ENCODE data around the gene DAB2. TPM values are rescaled to one million over a fixed set of nuclear protein-coding genes. Genes with fewer than 3 reads are reported as not detected.

DAB2 gene
- total RNA-seq, 1 experiment from 2014 or later, result 5.5 TPM

DNA sequence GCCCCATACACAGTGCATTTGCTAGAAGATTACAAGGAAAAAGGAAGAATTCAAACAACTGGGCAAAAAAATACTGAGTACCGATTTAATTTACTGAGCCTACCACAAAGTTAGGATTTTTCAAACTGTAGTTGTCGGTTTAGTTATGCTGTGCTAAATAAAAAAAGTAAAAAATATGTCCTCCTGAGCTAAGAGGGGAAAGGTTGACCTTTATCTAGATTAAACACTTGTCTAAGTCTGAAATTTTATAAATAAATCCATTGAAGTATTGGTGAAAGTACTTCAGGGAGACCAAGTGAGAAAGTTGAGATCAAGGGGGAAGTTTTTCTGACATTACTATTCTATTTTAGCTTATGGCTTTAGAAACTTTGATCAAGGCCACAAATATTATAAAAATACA lies 19.1 kb upstream of the DAB2 start:
- Histone ChIP-seq H3K4me1 (ENCODE audit: control insufficient read depth in 1 of 2, insufficient read depth in 2 of 2, low read length in 2 of 2) (no peaks in the 10 kb centered on the region), H2AFZ (ENCODE audit: low read depth, low read length, poor library complexity, severe bottlenecking) (no peak overlapping the region), H3K9me3 (ENCODE audit: control insufficient read depth in 1 of 2, insufficient read depth in 1 of 2, low read depth in 1 of 2, low read length in 2 of 2) (no peaks in the 10 kb centered on the region), H3K27me3 (ENCODE audit: insufficient read depth, low read length) (no peaks in the 10 kb centered on the region), H3K4me3 (replicated peaks in 1 of 2; ENCODE audit: low read depth in 1 of 2, low read length in 2 of 2) (no peak overlapping the region), H3K27ac (ENCODE audit: low read depth, low read length) (no peak overlapping the region), H3K79me2 (ENCODE audit: insufficient read depth, low read length) (no peaks in the 10 kb centered on the region), H4K20me1 (ENCODE audit: insufficient read depth) (no peaks in the 10 kb centered on the region), H3K36me3 (ENCODE audit: control insufficient read depth in 1 of 2, insufficient read depth in 2 of 2, low read length in 2 of 2) (no peaks in the 10 kb centered on the region), H3K4me2 (ENCODE audit: low read length) (no peak overlapping the region), H3K9me2 (ENCODE audit: insufficient read depth) (no peaks in the 10 kb centered on the region), H3K9ac (ENCODE audit: low read length) (no peak overlapping the region)
- no peak for ATAC-seq
- TF ChIP-seq JUND (IDR thresholded peaks at IDR 0.05) (no peak), FOSL1 (IDR thresholded peaks at IDR 0.05; ENCODE audit: low read depth) (no peak), TCF7L2 (IDR thresholded peaks at IDR 0.05; ENCODE audit: borderline replicate concordance, extremely low read depth, insufficient read depth, insufficient read length) (no peak), POLR2AphosphoS5 (IDR thresholded peaks at IDR 0.05; ENCODE audit: low read depth, low read length) (no peak), ZNF274 (IDR thresholded peaks at IDR 0.05; ENCODE audit: low read depth, low read length) (no peak), EGR1 (IDR thresholded peaks at IDR 0.05; ENCODE audit: low read depth) (no peak), EZH2phosphoT487 (IDR thresholded peaks at IDR 0.05; ENCODE audit: borderline replicate concordance) (no peak), RAD21 (IDR thresholded peaks at IDR 0.05; ENCODE audit: low read depth) (no peak), YY1 (IDR thresholded peaks at IDR 0.05; ENCODE audit: extremely low read depth, insufficient replicate concordance, low read depth, low read length) (no peak), CBX3 (IDR thresholded peaks at IDR 0.05; ENCODE audit: low read depth) (no peak), EZH2 (IDR thresholded peaks at IDR 0.05) (no peak), ZFX (IDR thresholded peaks at IDR 0.05) (no peak), SRF (IDR thresholded peaks at IDR 0.05; ENCODE audit: low read depth) (no peak), SIN3A (IDR thresholded peaks at IDR 0.05; ENCODE audit: low read depth) (no peak), POLR2A (IDR thresholded peaks at IDR 0.05; ENCODE audit: borderline replicate concordance, extremely low read depth, insufficient read depth, insufficient read length) (no peak)
- TF ChIP-seq, protein P1, sequence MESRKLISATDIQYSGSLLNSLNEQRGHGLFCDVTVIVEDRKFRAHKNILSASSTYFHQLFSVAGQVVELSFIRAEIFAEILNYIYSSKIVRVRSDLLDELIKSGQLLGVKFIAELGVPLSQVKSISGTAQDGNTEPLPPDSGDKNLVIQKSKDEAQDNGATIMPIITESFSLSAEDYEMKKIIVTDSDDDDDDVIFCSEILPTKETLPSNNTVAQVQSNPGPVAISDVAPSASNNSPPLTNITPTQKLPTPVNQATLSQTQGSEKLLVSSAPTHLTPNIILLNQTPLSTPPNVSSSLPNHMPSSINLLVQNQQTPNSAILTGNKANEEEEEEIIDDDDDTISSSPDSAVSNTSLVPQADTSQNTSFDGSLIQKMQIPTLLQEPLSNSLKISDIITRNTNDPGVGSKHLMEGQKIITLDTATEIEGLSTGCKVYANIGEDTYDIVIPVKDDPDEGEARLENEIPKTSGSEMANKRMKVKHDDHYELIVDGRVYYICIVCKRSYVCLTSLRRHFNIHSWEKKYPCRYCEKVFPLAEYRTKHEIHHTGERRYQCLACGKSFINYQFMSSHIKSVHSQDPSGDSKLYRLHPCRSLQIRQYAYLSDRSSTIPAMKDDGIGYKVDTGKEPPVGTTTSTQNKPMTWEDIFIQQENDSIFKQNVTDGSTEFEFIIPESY (IDR thresholded peaks at IDR 0.05; ENCODE audit: extremely low read depth, insufficient replicate concordance, low read length), result no peak
- TF ChIP-seq, protein P2, sequence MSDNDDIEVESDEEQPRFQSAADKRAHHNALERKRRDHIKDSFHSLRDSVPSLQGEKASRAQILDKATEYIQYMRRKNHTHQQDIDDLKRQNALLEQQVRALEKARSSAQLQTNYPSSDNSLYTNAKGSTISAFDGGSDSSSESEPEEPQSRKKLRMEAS (IDR thresholded peaks at IDR 0.05), result no peak
- TF ChIP-seq, protein P3, sequence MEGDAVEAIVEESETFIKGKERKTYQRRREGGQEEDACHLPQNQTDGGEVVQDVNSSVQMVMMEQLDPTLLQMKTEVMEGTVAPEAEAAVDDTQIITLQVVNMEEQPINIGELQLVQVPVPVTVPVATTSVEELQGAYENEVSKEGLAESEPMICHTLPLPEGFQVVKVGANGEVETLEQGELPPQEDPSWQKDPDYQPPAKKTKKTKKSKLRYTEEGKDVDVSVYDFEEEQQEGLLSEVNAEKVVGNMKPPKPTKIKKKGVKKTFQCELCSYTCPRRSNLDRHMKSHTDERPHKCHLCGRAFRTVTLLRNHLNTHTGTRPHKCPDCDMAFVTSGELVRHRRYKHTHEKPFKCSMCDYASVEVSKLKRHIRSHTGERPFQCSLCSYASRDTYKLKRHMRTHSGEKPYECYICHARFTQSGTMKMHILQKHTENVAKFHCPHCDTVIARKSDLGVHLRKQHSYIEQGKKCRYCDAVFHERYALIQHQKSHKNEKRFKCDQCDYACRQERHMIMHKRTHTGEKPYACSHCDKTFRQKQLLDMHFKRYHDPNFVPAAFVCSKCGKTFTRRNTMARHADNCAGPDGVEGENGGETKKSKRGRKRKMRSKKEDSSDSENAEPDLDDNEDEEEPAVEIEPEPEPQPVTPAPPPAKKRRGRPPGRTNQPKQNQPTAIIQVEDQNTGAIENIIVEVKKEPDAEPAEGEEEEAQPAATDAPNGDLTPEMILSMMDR (IDR thresholded peaks at IDR 0.05 in 2 of 3, conservative IDR thresholded peaks at IDR 0.05 in 1 of 3; ENCODE audit: borderline replicate concordance in 1 of 3, insufficient read depth in 1 of 3, low read depth in 2 of 3, low read length in 2 of 3), result no peak
- TF ChIP-seq, protein P4, sequence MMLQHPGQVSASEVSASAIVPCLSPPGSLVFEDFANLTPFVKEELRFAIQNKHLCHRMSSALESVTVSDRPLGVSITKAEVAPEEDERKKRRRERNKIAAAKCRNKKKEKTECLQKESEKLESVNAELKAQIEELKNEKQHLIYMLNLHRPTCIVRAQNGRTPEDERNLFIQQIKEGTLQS (IDR thresholded peaks at IDR 0.05), result no peak
- ChIA-PET RAD21 (ENCODE audit: low non-redundant PET in 1 of 2, low total read pairs in 2 of 2, uncharacterized antibody in 2 of 2, unreplicated experiment in 2 of 2) (no interaction called here), POLR2A (no interaction called here), CTCF (no interaction called here)
- BruUV-seq (replicated peaks), result no TSS peak
- DNase-seq (ENCODE audit: low read depth, low spot score), result no peak
- intact Hi-C loops (cut with micrococcal nuclease), result no loop called here

Measured in HCT116 (cell line).